IPS-NIHi7 (cell line): ENCODE data around the gene NREP.
"Not testable (repeated sequence)": the region's sequence is repeated elsewhere in the genome, so short reads cannot be mapped to it uniquely, and the experiment has no call there.

Source experiments
- DNase-seq: peaks from one replicate; pipeline ENCODE4 v3.0.0; 2012; ENCODE audit warnings: mixed read lengths; ENCODE audit errors: extremely low spot score

Gene NREP

DNA sequence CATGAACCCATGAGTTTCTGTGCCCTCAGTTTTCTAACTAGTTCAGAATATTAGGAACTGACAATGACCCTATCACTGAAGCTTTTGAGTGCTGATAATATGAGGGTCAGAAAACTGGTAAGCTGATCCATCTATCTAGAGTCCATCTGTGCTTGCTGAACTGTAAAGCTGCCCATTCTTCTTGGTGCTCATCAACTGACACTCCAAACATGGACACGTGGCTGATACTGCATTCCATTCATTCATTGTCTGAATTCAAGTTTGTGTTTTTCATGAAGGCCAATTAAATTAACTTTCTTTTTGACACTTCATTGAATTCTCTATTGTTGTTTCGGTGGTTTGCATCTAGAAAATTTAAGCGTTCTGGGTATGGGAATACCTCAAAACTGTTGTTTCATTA is 17.6 kb downstream of the NREP start:
- DNase-seq: no peak

DNA sequence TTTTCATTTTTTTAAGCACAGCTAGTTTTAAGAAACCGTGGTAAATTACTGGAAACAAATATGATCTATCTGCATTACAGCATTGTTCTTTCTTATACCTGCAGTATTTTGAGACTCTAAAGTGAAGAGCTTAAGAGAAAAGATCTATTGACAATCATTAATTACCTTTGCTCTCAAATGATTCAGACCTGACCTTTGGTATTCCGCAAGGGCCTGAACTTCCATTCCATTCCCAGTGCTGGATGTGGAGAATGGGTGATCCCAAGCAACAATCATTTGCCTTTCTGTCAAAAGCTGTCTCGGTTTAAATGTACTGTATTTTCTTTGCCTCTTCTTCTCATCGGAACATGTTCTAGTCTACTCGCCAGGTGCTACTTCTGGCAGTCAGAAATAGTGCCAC is 18.9 kb downstream of the NREP start:
- DNase-seq: no peak

DNA sequence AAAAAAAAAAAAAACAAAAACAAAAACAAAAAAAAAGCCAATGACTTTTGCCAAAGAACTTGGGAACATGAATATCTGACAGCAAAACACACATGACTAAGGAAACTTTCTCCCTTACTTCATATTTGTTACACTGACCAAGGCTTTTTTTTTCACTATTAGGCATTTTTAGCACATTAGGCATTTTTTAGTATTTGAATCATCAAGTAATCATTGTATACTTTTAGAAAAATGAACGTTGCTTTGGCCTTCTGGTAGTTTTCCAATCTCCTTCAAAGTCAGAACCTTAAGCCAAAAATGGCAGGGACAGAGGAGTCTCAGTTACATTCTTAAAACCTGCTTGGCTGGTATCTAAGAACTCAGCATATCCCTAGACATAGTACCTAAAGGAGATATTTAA is 19.3 kb downstream of the NREP start:
- no peak for DNase-seq

DNA sequence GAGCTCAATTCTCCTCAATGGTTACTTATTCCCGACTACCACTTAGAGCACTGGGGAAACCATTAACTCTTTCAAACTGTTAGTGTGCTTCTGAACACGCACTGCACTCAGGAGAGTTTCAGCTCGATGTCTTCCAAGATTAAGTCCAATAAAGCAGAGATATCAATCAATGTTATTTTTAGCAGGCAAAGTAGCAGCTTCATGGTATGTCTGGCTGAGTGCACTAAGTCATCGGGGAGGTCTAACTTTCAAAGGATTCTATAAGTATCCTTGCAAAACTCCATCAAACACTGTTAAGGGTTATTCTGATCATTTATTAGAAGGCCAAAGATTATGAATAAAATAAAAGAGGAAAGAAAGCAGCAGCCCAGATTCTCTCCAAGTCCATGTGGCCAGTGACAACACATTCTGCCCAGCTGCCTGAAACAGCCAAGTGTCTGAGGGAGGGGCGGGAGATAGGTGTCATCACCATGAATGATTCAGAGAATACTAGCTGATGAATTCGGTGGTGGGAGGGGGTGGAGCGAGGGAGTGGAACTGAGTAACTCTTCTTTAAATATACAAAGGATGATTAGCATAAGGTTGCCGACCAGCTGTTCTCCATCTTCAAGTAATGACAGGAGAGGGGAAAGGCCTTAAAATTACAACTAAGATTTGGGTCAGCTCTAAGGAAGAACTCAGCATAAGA is 21.3 kb downstream of the NREP start:
- peak; percentile 65 for DNase-seq

DNA sequence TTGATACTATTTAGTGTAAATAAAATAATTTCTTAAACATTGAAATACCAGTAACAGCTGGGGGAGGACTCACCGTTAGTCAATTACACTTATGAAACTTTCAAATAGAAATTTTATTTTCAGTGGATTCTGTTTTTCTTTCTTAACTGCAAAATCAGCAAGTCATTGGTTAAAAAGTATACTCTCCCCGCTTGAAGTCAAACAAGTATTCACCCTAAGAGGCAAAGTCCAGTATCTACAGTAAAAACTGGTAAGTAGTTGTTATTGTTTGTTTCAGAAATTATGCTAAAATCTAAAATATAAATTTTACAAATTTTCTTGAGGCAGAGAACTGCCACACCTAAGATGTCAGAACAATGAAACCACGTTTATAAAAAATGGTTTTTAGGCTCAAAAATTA is 22.4 kb downstream of the NREP start:
- DNase-seq: no peak

DNA sequence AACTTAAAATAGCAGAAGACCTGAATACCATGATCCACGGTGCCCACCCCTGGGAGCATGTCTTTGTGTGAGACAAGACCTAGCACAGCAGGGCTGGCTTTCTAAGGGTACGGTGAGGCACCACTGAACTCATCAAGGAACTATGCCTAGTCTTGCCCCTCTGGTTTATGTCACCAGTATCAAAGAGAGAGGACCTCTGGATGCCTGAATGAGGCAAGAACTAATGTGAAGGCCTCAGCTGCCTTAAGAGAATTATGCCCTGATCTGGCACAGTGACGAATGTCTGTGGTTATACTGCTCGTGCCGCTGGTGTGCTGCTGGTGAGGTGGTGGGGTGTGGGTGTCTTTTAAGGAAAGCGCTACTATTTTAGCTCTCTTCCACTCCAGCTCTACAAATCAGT is 23.0 kb downstream of the NREP start:
- DNase-seq: no peak

DNA sequence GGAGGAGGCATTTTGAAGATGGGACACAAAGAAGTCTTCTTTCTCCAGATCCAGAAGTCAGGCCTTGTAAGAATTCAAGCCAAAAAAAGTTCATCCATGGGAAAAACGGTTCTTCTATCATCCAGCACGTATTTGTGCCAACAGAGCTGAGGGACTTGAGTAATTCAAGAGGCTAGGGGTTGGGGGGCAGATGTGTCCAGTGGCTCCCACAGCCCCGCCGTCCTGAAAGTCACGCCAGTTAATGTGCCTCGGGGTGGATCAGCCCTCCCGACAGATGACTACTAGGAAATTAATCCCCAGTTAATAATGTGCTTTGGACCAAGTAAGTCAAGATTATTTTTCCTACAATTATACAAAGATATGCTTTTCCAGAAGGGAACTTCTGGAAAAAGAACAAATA is 23.4 kb downstream of the NREP start:
- DNase-seq: no peak

DNA sequence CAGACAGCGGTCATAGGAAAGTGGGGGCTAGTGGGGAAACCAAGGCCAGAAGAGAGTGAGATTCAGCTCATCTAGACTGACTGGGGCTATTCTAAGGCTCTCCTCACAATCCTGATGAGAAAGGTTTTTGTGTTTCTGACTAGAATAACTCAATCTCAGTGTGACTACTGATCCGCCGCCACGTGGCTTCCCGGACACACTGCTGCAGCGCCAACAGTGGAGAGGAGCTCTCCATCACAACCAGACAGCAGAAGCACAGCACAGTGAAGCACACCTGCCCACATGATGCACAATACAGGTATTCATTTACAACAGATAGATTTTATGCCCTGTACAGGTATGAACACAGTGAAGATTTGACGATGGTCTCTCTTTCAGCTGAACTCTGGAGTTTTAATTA is 25.4 kb downstream of the NREP start:
- no peak for DNase-seq

DNA sequence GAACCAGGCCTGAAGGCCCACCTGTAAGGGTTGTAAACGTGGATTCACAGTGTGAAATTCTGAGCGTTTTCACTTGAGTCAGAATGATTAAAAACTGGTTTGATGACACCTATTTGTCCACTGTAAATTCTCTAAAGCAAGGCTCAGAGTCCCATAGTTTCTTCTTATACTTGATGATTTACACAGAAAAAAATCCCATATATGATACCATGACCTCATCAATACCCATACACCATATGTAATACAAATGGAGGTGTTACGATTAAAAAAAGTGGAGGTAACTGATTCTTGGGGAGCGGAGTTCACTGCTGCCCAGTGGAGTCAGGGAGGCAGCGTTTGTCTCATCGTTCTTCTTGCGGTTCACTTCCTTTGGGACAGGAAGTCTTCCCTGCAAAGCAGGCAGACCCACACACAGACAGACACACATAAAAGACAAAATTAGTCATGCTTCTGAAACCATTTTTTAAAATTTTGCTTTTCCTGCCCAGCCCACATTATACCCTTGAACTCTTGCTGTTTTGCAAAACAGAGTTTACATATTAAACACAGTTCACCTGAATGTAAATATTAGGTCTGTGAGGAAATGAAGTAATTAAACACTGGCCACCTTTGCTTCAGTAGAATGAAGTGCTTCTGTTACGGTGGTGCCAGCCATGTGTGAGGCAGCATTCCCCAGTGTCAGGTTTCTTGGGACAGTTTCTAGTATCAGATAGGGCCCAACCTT is 26.2 kb downstream of the NREP start:
- no peak for DNase-seq

DNA sequence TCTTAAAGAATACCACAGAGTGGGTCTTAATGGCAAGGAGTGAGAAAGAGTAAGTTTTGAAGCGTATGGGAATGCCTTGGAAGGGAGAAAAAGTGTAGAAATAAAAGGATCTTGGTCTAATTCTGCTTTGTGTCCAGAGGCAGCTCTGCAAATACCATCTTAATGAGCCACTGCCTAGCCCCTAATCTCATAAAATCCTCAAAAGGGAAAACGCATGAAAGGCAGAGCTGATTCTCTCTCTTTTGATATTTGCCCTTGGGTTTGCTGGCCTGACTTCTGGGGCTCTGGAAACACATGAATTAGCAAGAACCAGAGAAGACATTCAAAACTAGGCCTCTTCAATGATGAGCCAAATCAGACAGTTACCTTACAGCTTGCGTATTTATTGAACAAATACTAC is 28.1 kb downstream of the NREP start:
- DNase-seq: no peak

DNA sequence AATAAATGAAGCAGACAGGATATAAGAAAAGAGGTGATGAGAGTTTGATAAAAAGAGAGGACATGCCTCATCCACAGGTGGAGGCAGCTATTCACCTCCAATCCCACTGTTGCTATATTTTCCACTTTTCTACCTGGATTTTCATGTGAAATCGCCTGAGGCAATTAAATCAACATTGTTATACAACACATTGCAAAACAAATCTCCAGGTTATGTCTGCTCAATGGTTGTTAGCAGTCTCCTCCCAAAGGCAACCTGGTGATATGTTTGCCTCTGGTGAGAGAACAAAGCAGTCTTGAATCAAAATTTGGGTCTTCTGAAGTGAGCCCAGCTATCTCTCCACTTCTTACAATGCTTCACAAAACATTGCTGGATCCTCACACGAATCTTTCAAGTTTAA is 30.0 kb downstream of the NREP start:
- DNase-seq: no peak

DNA sequence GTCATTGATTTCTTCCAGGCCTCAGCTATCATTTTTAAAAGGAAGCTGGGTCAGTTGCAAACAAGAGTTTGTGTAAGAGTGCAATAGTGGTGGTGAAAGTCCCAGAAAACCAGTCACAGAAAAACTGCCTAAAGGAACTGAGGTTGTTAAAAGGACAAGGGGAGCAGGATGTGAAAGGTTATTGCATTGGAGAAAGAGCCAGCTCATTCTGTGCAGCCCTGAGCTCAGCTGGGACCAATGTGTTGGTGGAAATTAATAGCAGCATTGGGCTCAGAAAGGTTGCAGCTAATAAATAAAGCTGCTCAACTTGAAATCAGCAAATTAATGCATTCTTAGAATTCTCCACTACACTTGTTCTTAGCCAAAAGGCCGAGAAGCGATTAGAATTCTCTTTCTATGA is 34.9 kb downstream of the NREP start:
- no peak for DNase-seq

DNA sequence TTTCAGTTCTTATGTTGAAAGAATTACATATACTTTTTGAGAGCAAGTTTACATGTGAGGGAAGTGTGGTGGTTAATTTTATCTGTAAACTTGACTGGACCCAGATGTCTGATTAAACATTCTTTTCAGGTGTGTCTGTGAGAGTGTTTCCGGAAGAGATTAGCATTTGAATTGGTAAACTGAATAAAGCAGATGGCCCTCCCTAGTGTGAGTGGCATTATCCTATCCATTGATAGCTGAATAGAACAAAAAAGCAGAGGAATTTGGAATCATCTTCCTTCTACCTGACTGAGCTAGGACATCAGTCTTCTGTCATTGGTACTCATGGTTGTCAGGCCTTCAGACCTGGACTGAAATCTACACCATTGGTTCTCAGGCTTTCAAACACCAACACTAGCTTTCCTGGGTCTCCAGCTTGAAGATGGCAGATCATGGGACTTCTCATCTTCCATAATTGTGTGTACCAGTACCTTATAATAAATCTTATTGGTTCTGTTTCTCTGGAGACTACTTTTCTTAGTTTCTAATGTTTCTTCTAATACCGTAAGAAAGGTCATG is 36.6 kb downstream of the NREP start:
- DNase-seq: no peak

DNA sequence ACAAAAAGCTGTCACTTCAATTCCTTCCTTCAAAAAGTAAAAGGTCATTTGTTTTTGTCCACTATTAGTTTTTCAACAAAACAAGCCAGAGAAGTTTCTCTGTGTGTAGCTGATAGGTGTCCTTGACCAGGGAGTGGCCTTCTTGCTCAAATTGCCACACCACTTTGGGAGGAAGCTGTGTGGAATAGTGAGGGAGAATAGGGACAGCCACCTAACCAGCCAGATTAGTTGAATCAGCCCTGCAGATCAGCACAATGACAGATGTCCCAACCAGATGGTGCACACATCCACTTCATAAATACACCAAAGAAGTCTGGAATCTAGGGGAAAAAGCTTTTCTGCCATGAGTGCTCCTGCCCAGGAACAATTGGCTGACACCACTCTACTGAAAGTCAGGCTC is 37.2 kb downstream of the NREP start:
- no peak for DNase-seq

DNA sequence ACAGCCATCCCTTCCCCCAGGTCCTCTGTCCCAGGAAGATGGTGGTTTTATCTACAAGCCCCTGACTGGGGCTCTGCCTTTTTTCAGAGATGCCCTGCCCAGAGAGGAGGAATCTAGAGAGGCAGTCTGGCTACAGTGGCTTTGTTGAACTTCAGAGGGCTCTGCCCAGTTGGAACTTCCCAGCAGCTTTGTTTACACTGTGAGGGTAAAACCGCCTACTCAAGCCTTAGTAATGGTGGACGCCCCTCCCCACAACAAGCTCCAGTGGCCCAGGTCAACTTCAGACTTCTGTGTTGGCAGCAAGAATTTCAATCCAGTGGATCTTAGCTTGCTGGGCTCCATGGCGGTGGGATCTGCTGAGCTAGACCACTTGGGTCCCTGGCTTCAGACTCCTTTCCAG is 40.2 kb downstream of the NREP start:
- DNase-seq: not testable (repeated sequence)

DNA sequence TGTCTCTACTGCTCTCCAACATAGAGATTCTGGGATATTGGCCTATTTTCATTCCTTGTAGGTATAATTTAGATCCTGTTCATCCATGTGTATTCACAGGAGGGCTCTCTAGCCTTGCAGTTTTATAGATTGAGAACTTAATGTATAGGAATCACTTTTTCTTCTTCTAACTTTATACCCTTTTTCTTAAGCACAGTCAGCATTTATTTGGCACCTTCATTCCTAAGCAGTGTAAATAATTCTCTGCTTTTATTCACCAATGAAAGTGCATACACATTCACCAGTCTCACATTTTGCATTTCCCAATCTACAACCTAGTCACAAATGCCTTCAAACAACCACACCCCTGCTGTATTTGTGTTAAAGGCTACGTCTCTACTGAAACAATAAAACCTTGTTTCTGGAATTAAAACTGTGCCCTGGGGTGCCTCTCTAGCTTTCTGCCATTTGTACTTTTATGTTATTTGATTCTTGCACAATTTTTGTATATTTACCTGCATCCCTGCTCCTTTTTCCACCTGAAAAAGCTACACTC is 49.3 kb downstream of the NREP start:
- no peak for DNase-seq

DNA sequence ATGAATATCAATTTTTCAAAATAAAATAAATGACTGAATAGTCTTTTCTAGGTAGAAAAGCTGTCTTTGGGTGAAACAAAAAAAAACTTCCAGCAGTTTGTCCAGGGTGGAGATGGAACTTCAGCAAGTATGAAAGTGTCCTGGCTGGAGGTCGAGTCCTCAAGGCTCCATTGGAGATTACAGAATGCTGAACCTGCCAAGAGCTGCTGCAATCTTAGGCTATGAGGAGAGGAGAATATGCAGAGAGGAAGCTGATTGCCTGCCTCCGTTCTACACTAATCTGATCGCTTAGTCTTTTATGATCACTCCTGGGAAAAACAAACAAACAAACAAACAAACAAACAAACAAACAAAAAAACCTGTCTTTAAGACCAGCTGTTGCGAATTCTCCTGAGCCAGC is 50.6 kb downstream of the NREP start:
- DNase-seq: peak; percentile 25

DNA sequence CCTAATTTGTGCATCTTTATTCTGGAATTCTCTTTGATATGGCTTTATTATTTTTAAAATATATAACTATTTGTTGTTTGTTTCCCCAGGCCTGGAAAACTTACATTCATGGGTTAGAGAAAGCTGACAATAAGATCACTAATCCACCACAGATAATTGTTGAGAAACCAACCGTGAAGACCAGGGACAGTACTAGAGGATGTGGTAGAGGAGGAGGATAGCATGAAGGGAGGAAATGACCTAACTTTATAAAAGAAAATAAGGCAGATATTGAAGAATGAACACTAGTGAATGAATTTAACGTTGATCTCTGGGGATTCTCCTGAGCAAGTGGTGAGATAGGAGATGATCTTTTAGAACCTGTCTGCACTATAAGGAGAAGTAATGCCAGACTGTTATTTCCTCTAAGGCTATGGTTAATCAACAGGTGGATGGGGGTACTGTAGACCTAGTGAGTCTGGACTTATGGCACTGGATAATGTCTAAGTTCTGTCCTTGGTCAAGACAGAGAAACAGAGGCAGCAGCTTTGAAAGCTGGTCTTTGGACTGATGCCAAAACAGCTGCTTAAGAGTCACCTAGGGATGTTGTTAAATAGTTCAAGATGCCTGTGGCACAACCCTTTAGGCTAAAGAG is 52.4 kb downstream of the NREP start:
- DNase-seq: no peak

DNA sequence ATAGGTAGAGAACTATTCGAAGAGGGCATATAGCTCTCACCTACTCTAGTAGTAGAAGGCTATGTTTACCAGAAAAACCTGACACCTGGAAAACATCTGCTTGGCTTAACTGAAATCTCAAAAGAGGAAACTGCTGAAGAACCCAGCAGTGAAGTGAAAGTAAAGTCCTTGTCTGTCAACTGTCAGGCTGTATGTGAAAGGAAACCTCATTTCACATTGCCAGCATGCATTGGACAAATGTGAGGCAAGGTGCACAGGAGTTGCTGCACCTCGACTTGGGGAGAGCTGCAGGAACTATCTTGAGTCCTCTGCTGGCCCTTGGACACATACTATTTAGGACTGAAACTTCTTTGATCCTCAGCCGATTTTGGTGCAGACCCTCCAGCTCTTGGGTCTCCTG is 53.3 kb downstream of the NREP start:
- DNase-seq: no peak

DNA sequence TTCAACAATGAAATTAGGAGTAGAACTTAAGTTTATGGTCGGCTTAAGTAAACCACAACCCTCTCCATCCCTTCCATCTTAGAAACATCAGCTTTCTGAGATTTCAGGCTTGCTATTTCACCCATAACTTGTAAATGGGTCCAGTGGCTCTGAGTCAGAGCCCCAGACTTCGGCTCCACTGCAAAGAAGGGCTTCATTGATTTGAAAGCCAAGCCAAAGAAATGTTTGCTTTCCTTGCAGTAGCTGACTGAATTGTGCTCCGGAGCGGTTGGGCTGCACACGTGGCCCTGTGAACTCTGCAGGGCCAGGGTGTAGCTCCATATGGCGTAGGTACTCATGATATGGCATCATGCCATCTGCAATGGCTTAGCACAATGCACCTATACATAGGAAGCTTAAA is 57.0 kb downstream of the NREP start:
- DNase-seq: no peak

DNA sequence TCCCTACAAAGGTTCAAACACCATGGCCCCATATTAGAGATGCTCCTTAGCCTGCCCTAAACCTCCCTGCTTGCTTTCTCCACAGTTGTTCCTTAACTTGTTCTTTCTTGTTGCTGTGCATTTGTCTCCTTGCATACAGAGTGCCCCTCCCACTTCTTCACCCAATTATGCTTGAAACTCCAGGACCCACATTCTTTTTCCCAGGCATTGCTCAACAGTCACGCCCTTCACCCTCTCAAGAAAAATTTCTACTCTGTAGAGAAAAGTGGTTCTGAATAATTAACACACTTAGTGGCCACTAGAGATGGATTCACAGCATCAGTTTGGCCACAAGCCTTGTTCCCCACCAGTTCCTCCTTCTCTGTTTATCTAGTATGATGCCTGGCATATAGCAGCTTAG is 57.7 kb downstream of the NREP start:
- DNase-seq: no peak

DNA sequence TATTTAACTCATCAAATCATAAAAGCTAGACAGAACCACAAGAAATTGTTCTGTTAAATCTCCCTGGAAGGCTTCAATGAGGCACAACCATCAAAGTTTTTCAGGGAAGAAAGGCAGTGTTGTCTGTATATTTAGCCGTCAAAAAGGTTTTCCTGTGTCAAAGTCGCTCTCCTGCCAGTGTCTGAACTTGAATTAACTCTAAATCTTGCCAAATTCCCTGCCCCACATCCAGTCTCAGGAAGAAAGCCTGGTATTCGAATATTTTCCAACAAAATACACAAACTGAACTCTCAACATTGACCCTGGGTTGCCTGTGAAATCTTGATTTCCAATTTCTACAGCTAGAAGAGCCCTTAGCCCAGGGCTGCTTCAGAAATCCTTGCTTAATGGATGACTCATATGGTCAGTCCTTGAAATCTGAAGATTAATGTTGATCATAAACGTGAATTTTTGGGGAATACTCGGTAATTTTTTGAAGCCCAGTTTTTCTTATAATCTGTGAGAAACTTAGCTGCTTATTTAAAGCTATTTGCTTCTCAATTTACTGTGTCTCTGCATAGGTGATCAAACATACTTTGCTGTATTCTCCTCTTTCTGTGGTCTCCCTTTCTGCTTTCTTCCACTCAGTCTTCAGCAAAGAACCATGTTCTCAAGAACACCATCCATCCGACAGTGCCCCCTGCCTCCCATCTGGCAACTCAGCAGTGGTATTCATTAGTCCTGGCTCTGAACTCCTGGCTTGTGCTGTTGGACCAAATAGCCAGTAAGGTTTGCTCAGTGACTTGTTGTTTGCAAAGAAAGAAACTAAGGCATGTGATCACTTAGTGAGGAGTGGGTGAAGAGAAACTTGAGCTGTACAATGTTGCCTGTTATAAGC is 58.9 kb downstream of the NREP start:
- DNase-seq: peak; percentile 60
